Measurements from ENCODE around the gene MRPL37.
"Not testable (repeated sequence)": the region's sequence is repeated elsewhere in the genome, so short reads cannot be mapped to it uniquely, and the experiment has no call there.

MRPL37 gene

DNA sequence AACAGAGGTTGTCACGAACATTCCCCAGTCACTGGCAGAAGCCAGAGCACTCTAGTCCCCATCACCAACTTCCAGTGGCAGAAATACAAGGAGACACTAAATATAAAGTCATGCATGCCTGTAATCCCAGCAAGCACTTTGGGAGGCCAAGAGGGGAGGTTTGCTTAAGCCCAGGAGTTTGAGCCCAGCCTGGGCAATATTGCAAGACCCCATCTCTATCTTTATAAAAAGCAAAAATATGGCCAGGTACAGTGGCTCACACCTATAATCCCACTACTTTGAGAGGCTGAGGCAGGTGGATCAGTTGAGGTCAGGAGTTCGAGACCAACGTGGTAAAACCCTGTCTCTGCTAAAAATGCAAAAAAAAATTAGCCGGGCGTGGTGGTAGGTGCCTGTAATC lies 6.5 kb upstream of the MRPL37 start:
- TF ChIP-seq, protein P1, sequence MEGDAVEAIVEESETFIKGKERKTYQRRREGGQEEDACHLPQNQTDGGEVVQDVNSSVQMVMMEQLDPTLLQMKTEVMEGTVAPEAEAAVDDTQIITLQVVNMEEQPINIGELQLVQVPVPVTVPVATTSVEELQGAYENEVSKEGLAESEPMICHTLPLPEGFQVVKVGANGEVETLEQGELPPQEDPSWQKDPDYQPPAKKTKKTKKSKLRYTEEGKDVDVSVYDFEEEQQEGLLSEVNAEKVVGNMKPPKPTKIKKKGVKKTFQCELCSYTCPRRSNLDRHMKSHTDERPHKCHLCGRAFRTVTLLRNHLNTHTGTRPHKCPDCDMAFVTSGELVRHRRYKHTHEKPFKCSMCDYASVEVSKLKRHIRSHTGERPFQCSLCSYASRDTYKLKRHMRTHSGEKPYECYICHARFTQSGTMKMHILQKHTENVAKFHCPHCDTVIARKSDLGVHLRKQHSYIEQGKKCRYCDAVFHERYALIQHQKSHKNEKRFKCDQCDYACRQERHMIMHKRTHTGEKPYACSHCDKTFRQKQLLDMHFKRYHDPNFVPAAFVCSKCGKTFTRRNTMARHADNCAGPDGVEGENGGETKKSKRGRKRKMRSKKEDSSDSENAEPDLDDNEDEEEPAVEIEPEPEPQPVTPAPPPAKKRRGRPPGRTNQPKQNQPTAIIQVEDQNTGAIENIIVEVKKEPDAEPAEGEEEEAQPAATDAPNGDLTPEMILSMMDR (IDR thresholded peaks at IDR 0.05; ENCODE audit: control insufficient read depth, insufficient read depth, low read depth, low read length, missing control alignments), result no peak
- DNase-seq (ENCODE audit: low read depth), result no peak
- H3K4me3 ChIP-seq (ENCODE audit: control insufficient read depth, low read depth, low read length), result no peak overlapping the region

- peak overlapping the region; percentile 93 for H3K4me3 ChIP-seq (ENCODE audit: control insufficient read depth, low read depth, low read length)
- DNase-seq (ENCODE audit: low read depth), result no peak
- TF ChIP-seq, protein P1 (IDR thresholded peaks at IDR 0.05; ENCODE audit: control insufficient read depth, insufficient read depth, low read depth, low read length, missing control alignments), result no peak
Observed at GRCh38 chr1:54199151-54199764, 709 bp upstream of the MRPL37 start.

GRCh38 chr1:54200519-54200997 lies 591 bp downstream of the MRPL37 start:
- TF ChIP-seq, protein P1 (IDR thresholded peaks at IDR 0.05; ENCODE audit: control insufficient read depth, insufficient read depth, low read depth, low read length, missing control alignments), result no peak
- no peak for DNase-seq (ENCODE audit: low read depth)
- H3K4me3 ChIP-seq (ENCODE audit: control insufficient read depth, low read depth, low read length), result peak overlapping the region; percentile 93

DNA sequence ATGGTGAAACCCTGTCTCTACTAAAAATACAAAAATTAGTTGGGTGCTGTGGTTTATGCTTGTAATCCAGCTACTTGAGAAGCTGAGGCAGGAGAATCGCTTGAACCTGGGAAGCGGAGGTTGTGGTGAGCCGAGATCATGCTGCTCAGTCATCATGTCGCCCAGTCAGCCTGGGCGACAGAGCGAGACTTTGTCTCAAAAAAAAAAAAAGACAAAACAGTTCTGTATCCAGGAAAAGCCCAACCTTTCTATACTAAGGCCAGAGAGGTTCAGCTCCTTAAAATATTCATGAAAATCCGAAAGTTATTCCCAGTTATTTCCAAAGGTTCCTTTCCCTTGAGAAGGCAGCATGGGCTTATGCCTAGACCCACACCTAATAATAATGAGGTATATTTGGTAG lies 4.2 kb downstream of the MRPL37 start:
- H3K4me3 ChIP-seq (ENCODE audit: control insufficient read depth, low read depth, low read length), result no peak overlapping the region
- TF ChIP-seq, protein P1 (IDR thresholded peaks at IDR 0.05; ENCODE audit: control insufficient read depth, insufficient read depth, low read depth, low read length, missing control alignments), result no peak
- DNase-seq (ENCODE audit: low read depth), result no peak

- no peak for DNase-seq (ENCODE audit: low read depth)
- no peak overlapping the region for H3K4me3 ChIP-seq (ENCODE audit: control insufficient read depth, low read depth, low read length)
- TF ChIP-seq, protein P1 (IDR thresholded peaks at IDR 0.05; ENCODE audit: control insufficient read depth, insufficient read depth, low read depth, low read length, missing control alignments), result no peak
Observed at GRCh38 chr1:54207287-54207686, 7.3 kb downstream of the MRPL37 start.

DNA sequence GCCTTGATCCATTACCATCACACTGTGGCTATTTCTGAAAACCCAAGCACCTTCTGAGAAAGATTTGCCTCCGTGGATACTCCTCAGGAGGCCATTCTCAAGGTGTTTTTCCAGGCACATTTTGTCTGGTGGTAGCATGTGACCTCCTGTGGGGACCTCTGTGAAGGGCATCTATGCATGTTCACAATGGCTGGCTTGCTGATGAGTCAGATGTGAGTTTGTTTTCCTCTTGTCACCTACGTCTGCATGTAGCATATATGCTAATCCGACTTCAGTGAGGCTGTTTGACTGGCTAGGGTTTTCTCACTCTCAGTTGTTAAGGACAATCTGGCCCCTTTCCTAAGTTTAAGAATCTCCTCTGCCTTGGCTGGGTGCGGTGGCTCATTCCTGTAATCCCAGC lies 7.9 kb downstream of the MRPL37 start:
- not testable (repeated sequence) for DNase-seq (ENCODE audit: low read depth); H3K4me3 ChIP-seq (ENCODE audit: control insufficient read depth, low read depth, low read length)

GRCh38 chr1:54212872-54213271 lies 12.9 kb downstream of the MRPL37 start:
- DNase-seq (ENCODE audit: low read depth), result no peak
- H3K4me3 ChIP-seq (ENCODE audit: control insufficient read depth, low read depth, low read length), result no peak overlapping the region
- TF ChIP-seq, protein P1 (IDR thresholded peaks at IDR 0.05; ENCODE audit: control insufficient read depth, insufficient read depth, low read depth, low read length, missing control alignments), result no peak
